Measurements from ENCODE around the gene CPT2.

The CPT2 gene

DNA sequence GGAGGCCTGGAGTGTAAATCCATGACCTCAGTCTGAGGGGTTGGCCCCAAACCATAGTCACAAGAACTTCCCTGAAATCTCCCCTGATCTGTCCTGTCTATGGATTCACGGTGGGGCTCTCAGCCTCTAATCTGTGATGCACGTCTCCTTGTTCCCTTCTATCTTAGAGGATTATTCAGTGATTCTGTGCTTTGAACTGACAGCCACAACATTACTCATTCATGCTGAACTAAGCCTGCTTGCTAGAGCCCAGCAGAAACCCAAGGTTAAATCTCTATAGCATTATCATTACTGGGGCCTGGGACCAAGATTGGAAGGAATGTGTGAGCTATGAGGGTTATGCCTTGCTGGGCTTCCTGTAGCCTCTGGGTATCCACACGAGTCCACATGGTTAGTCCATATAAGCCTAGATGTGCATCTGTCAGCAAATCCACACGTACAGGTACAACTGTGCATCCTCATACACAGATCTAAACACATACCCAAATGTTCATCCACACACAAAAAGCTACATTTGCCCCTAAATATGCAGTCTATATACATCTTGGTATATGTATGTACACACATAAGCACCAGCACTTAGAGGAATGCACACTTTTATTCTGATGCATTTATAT is 64.1 kb downstream of the CPT2 start:
- no peaks in the 10 kb centered on the region for H3K9me3 ChIP-seq (ENCODE audit: control insufficient read depth, insufficient read depth, low read length)
- DNase-seq (ENCODE audit: low read depth, low spot score), result no peak
- H3K27me3 ChIP-seq (ENCODE audit: control insufficient read depth, insufficient read depth, low read length), result no peaks in the 10 kb centered on the region
- peaks cover 58% of the 10 kb centered on the region for H3K36me3 ChIP-seq (ENCODE audit: control insufficient read depth, insufficient read depth, low read length)
- H3K4me3 ChIP-seq (ENCODE audit: low read length), result no peak overlapping the region
- no peak overlapping the region for H3K27ac ChIP-seq (ENCODE audit: low read length)
- no CpG with 5 or more reads among the region's 4 CpGs for WGBS (ENCODE audit: insufficient coverage, insufficient read length)
- no peaks in the 10 kb centered on the region for H3K4me1 ChIP-seq (ENCODE audit: control insufficient read depth, insufficient read depth, low read length)

- WGBS (ENCODE audit: insufficient coverage, insufficient read length), result no CpG with 5 or more reads among the region's 3 CpGs
- no peaks in the 10 kb centered on the region for H3K27me3 ChIP-seq (ENCODE audit: control insufficient read depth, insufficient read depth, low read length)
Observed at GRCh38 chr1:53262000-53262399, 65.4 kb downstream of the CPT2 start.

More at GRCh38 chr1:53262000-53262399, 65.4 kb downstream of the CPT2 start:
- no peaks in the 10 kb centered on the region for H3K9me3 ChIP-seq (ENCODE audit: control insufficient read depth, insufficient read depth, low read length)
- H3K4me1 ChIP-seq (ENCODE audit: control insufficient read depth, insufficient read depth, low read length), result no peaks in the 10 kb centered on the region
- H3K4me3 ChIP-seq (ENCODE audit: low read length), result no peak overlapping the region
- no peak overlapping the region for H3K27ac ChIP-seq (ENCODE audit: low read length)
- no peak for DNase-seq (ENCODE audit: low read depth, low spot score)
- peaks cover 62% of the 10 kb centered on the region for H3K36me3 ChIP-seq (ENCODE audit: control insufficient read depth, insufficient read depth, low read length)
